NCI-H2029 treated with DMSO at 0.1 percent for 48 hours (cell line): ENCODE results near the gene RIPK1.
A peak's percentile ranks its signal among the peaks of the same experiment; 100 is the strongest.
"Not testable (repeated sequence)": the region's sequence is repeated elsewhere in the genome, so short reads cannot be mapped to it uniquely, and the experiment has no call there.

ENCODE experiments used
- DNase-seq: peaks from one replicate; lab custom pipeline; 2025; lab: John Stamatoyannopoulos, UW

Gene RIPK1

GRCh38 chr6:3068329-3069214 lies at the start of gene RIPK1:
Gene RIPK1, plus strand, starts transcription at chr6:3068494. Its CDS starts 8,330 bp downstream, at chr6:3076824.
- peak; percentile 92 for DNase-seq

- DNase-seq, result no peak
Measured at GRCh38 chr6:3019065-3019464, 49.2 kb upstream of the RIPK1 start.

- no peak for DNase-seq
Measured at GRCh38 chr6:3019749-3020320, 48.5 kb upstream of the RIPK1 start.

- not testable (repeated sequence) for DNase-seq
Measured at GRCh38 chr6:3020976-3021598, 47.2 kb upstream of the RIPK1 start.

GRCh38 chr6:3022765-3023662 lies 45.3 kb upstream of the RIPK1 start:
- DNase-seq, result no peak

GRCh38 chr6:3023663-3024483 lies 44.4 kb upstream of the RIPK1 start:
- peak; percentile 30 for DNase-seq

- no peak for DNase-seq
Measured at GRCh38 chr6:3026791-3027626, 41.3 kb upstream of the RIPK1 start.

- not testable (repeated sequence) for DNase-seq
Measured at GRCh38 chr6:3028156-3028555, 40.1 kb upstream of the RIPK1 start.

GRCh38 chr6:3031857-3032640 lies 36.2 kb upstream of the RIPK1 start:
- DNase-seq, result peak; percentile 36

- no peak for DNase-seq
Measured at GRCh38 chr6:3032986-3033385, 35.3 kb upstream of the RIPK1 start.

- no peak for DNase-seq
Measured at GRCh38 chr6:3033652-3034051, 34.6 kb upstream of the RIPK1 start.

GRCh38 chr6:3035397-3035796 lies 32.9 kb upstream of the RIPK1 start:
- no peak for DNase-seq

- no peak for DNase-seq
Measured at GRCh38 chr6:3036861-3037637, 31.2 kb upstream of the RIPK1 start.

GRCh38 chr6:3037638-3038365 lies 30.5 kb upstream of the RIPK1 start:
- DNase-seq, result no peak

GRCh38 chr6:3039384-3039783 lies 28.9 kb upstream of the RIPK1 start:
- DNase-seq, result peak; percentile 64

- no peak for DNase-seq
Measured at GRCh38 chr6:3041147-3041546, 27.1 kb upstream of the RIPK1 start.

GRCh38 chr6:3041606-3042005 lies 26.7 kb upstream of the RIPK1 start:
- DNase-seq, result no peak

GRCh38 chr6:3045369-3045768 lies 22.9 kb upstream of the RIPK1 start:
- DNase-seq, result peak; percentile 89
